ENCODE results near the gene KRTAP9-1. TPM values are rescaled to one million over a fixed set of nuclear protein-coding genes. Genes with fewer than 3 reads are reported as not detected.

KRTAP9-1 gene
- polyA plus RNA-seq, 3 donors from 2014 or later, result not detected

DNA sequence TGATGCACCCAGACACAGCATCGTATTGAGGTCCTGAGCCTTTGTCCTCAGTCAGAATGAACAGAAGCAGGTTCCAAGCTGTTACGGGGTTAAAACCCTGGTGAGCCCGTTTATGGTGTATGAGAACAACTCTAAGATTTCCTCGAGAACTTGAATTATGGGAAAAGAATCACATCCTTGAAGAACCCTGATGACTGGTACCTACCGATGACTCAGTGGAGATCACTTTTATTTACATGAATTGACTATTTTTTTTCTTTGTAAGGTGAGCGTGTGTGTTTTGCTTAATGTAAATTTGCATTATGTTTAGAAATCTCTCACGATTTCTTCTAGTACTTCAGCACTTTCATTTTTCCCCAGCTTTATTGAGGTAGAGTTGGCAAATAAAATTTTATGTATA, 25.9 kb upstream of the KRTAP9-1 start:
- peaks cover 8 to 11% (median 9%) of the 10 kb centered on the region in 3 donors for H3K27me3 Mint-ChIP-seq (ENCODE audit: low read depth in 3 of 3)
- H3K36me3 Mint-ChIP-seq, result no peaks in the 10 kb centered on the region
- H3K9me3 Mint-ChIP-seq, result no peaks in the 10 kb centered on the region
- H3K27ac Mint-ChIP-seq, result no peak overlapping the region
- no peak overlapping the region for H3K4me3 Mint-ChIP-seq
- no peak for DNase-seq
- H3K4me1 Mint-ChIP-seq, result no peaks in the 10 kb centered on the region

GRCh38 chr17:41167561-41167960, 22.1 kb upstream of the KRTAP9-1 start:
- Mint-ChIP-seq H3K9me3 (no peaks in the 10 kb centered on the region), H3K27ac (no peak overlapping the region), H3K4me1 (no peaks in the 10 kb centered on the region), H3K4me3 (no peak overlapping the region), H3K27me3 (ENCODE audit: low read depth in 3 of 3) (peaks cover 3 to 7% (median 5%) of the 10 kb centered on the region in 3 donors), H3K36me3 (no peaks in the 10 kb centered on the region)
- DNase-seq, result no peak

GRCh38 chr17:41168121-41168520, 21.6 kb upstream of the KRTAP9-1 start, which contains the start of gene KRTAP4-3:
Gene KRTAP4-3, minus strand, starts transcription at chr17:41168221. Its CDS starts 49 bp downstream, at chr17:41168172.
- Mint-ChIP-seq H3K27me3 (ENCODE audit: low read depth in 3 of 3) (peaks cover 3 to 6% (median 5%) of the 10 kb centered on the region in 3 donors), H3K36me3 (no peaks in the 10 kb centered on the region), H3K4me3 (no peak within 1 kb of the TSS), H3K27ac (no peak within 1 kb of the TSS), H3K9me3 (no peaks in the 10 kb centered on the region), H3K4me1 (no peaks in the 10 kb centered on the region)
- DNase-seq, result no peak

- Mint-ChIP-seq H3K9me3 (no peaks in the 10 kb centered on the region), H3K27ac (no peak overlapping the region), H3K36me3 (no peaks in the 10 kb centered on the region), H3K4me1 (no peaks in the 10 kb centered on the region), H3K4me3 (no peak overlapping the region), H3K27me3 (ENCODE audit: low read depth in 3 of 3) (peaks cover 2 to 5% (median 4%) of the 10 kb centered on the region in 3 donors)
- no peak for DNase-seq
Observed at GRCh38 chr17:41171886-41172285, 17.8 kb upstream of the KRTAP9-1 start.

- no peak overlapping the region for H3K4me3 Mint-ChIP-seq
- no peaks in the 10 kb centered on the region for H3K36me3 Mint-ChIP-seq
- H3K27ac Mint-ChIP-seq, result no peak overlapping the region
- no peaks in the 10 kb centered on the region for H3K4me1 Mint-ChIP-seq
- peaks cover 2 to 7% (median 2%) of the 10 kb centered on the region in 3 donors for H3K27me3 Mint-ChIP-seq (ENCODE audit: low read depth in 3 of 3)
- DNase-seq, result no peak
- no peaks in the 10 kb centered on the region for H3K9me3 Mint-ChIP-seq
Observed at GRCh38 chr17:41176744-41177387, 12.8 kb upstream of the KRTAP9-1 start.

- Mint-ChIP-seq H3K9me3 (no peaks in the 10 kb centered on the region), H3K27ac (no peak within 1 kb of the TSS), H3K4me1 (no peaks in the 10 kb centered on the region), H3K4me3 (no peak within 1 kb of the TSS), H3K36me3 (no peaks in the 10 kb centered on the region), H3K27me3 (ENCODE audit: low read depth in 3 of 3) (peaks cover 2 to 7% (median 2%) of the 10 kb centered on the region in 3 donors)
- DNase-seq, result no peak
Observed at GRCh38 chr17:41177727-41178271, 11.9 kb upstream of the KRTAP9-1 start, which contains the start of gene KRTAP4-2. Gene KRTAP4-2, minus strand, starts transcription at chr17:41178221. Its CDS starts 57 bp downstream, at chr17:41178164.

GRCh38 chr17:41178341-41178740, 11.3 kb upstream of the KRTAP9-1 start:
- H3K4me3 Mint-ChIP-seq, result no peak overlapping the region
- H3K4me1 Mint-ChIP-seq, result no peaks in the 10 kb centered on the region
- H3K36me3 Mint-ChIP-seq, result no peaks in the 10 kb centered on the region
- no peak overlapping the region for H3K27ac Mint-ChIP-seq
- peaks cover under 1 to 8% (median 2%) of the 10 kb centered on the region in 3 donors for H3K27me3 Mint-ChIP-seq (ENCODE audit: low read depth in 3 of 3)
- no peak for DNase-seq
- H3K9me3 Mint-ChIP-seq, result no peaks in the 10 kb centered on the region

DNA sequence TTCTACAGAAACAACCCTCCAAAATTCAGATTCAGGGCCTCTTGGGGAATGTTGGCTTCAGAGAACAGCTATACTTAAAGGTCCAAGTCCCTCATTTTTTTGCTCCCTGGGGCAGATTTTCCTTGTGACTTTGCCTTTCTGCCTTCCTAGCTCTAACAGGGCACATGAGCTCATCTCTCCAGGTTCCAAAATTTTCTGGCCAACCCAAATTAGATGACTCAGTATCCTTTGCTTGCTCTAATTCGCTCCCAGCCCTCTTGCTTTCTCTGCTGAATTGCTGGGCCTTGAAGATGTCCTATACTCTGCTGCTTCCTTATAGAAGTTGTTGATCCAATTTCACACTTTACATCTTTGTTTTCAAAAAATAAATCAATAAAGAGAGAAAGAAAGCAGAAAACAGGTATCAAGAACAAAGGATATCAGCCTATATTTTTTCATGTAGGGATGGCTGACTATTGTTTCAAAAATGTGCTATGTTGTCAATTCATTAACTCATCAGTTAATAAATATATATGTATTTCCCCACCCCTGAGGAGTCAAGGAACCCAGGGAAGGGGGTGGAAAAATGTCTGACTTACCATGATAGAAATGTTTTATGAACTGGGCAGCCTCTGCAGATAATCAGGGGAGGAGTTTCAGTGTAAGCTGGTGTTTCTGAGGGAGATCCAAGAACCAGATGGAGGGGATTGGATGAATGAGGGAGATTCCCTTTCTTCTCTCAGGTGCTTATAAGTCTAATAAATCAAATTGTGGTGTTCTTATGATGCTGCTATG, 10.7 kb upstream of the KRTAP9-1 start:
- Mint-ChIP-seq H3K36me3 (no peaks in the 10 kb centered on the region), H3K27ac (no peak overlapping the region), H3K9me3 (no peaks in the 10 kb centered on the region), H3K4me3 (no peak overlapping the region), H3K27me3 (ENCODE audit: low read depth in 3 of 3) (peaks cover 0 to 3% (median 2%) of the 10 kb centered on the region in 3 donors), H3K4me1 (no peaks in the 10 kb centered on the region)
- DNase-seq, result no peak

DNA sequence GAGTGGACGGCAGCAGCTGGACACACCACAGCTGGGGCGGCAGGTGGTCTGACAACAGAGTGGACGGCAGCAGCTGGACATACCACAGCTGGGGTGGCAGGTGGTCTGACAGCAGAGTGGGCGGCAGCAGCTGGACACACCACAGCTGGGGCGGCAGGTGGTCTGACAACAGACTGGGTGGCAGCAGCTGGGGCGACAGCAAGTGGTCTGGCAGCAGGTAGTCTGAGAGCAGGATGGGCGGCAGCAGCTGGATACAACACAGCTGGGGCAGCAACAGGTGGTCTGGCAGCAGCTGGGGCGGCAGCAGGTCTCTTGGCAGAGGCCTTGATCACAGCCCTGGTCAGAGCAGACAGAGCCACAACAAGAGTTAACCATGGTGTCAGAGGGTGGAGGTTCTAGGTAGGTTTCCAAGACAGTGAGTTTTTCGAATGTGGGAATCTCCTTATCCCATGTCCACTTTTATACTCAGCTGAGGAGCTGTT, 5.2 kb upstream of the KRTAP9-1 start, which contains the start of gene KRTAP4-1:
TSS of gene KRTAP4-1 (minus strand) at position 432 of the 482 bp plus-strand sequence. CDS start at position 375, 57 bp downstream.
- Mint-ChIP-seq H3K36me3 (no peaks in the 10 kb centered on the region), H3K27ac (no peak within 1 kb of the TSS), H3K4me3 (no peak within 1 kb of the TSS), H3K4me1 (no peaks in the 10 kb centered on the region), H3K27me3 (ENCODE audit: low read depth in 3 of 3) (peaks cover 4 to 11% (median 5%) of the 10 kb centered on the region in 3 donors), H3K9me3 (no peaks in the 10 kb centered on the region)
- DNase-seq, result no peak

DNA sequence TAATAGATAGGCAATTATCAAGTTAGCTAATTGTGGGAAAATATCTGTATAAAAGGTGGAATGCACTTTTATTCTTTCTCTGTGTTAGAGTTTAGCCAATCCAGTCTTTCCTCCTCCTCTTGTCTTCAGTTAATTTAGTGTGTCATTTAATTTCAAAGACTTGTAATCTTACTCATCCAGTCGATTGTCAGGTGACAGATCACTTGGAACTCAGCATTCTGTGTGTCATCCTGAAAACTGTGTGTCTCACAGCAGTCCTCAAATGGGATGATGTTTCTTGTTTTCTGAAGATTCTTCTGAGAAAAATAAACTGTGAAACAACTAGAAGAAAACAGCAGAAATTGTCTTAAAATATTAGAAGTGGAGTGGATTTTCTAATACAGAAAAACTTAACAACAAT, 4.7 kb upstream of the KRTAP9-1 start:
- no peaks in the 10 kb centered on the region for H3K9me3 Mint-ChIP-seq

DNA sequence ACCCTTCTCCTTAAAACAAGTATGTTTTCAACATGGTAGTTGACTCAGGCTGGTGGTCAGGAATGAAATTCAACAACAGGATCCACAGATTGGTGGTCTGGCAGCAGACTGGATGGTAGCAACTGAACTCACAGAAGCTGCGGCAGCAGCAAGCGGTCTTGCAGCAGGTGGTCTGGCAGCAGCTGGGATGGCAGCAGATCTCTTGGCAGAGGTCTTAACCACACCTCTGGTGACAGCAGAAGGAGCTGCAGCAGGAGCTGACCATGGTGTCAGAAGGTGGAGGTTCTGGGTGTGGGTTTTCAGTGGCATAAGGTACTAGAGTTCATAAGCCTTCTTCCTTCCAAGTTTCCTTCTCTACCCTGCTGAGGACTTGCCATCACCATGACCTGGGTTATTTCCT, 2.8 kb upstream of the KRTAP9-1 start:
- peaks cover 8 to 22% (median 9%) of the 10 kb centered on the region in 3 donors for H3K27me3 Mint-ChIP-seq (ENCODE audit: low read depth in 3 of 3)
- no peak overlapping the region for H3K27ac Mint-ChIP-seq
- peaks cover 0 to 3% (median 0%) of the 10 kb centered on the region in 6 donors for H3K9me3 Mint-ChIP-seq
- H3K4me3 Mint-ChIP-seq, result no peak overlapping the region
- no peak for DNase-seq
- no peaks in the 10 kb centered on the region for H3K36me3 Mint-ChIP-seq
- no peaks in the 10 kb centered on the region for H3K4me1 Mint-ChIP-seq

More for the DNA sequence above, 4.7 kb upstream of the KRTAP9-1 start:
- Mint-ChIP-seq H3K4me3 (no peak overlapping the region), H3K4me1 (no peaks in the 10 kb centered on the region), H3K27me3 (ENCODE audit: low read depth in 3 of 3) (peaks cover 4 to 11% (median 5%) of the 10 kb centered on the region in 3 donors), H3K27ac (no peak overlapping the region), H3K36me3 (no peaks in the 10 kb centered on the region)
- no peak for DNase-seq

- Mint-ChIP-seq H3K4me3 (no peak overlapping the region), H3K4me1 (no peaks in the 10 kb centered on the region), H3K27ac (no peak overlapping the region), H3K9me3 (peaks cover 0 to 4% (median 0%) of the 10 kb centered on the region in 6 donors), H3K36me3 (no peaks in the 10 kb centered on the region), H3K27me3 (ENCODE audit: low read depth in 3 of 3) (peaks cover 5 to 20% (median 6%) of the 10 kb centered on the region in 3 donors)
- no peak for DNase-seq
Observed at GRCh38 chr17:41190328-41190727, 641 bp downstream of the KRTAP9-1 start.

DNA sequence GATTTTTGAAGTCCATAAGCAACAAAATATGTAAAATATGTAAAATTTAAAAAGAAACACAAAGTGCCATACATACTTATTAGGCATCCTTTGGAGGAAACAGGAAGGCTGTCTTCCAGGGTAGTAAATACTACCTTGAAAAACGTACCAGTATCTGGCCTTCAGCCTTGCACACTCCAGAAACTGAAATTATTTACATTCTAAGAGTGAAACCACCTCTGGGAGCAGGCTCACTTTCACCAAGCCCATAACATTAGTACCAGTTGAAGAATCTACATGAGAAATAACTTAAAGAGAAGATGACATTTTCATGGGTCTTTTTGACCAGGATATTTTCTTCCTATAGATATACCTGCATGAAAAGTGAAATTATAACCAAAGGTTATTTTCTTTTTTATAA, 6.4 kb downstream of the KRTAP9-1 start:
- H3K27ac Mint-ChIP-seq, result no peak overlapping the region
- DNase-seq, result no peak
- peaks cover 0 to 16% (median 5%) of the 10 kb centered on the region in 3 donors for H3K27me3 Mint-ChIP-seq (ENCODE audit: low read depth in 3 of 3)
- peaks cover 0 to 6% (median 0%) of the 10 kb centered on the region in 6 donors for H3K9me3 Mint-ChIP-seq
- no peak overlapping the region for H3K4me3 Mint-ChIP-seq
- H3K4me1 Mint-ChIP-seq, result no peaks in the 10 kb centered on the region
- no peaks in the 10 kb centered on the region for H3K36me3 Mint-ChIP-seq

Measured in immature natural killer cell (primary cell).